ENCODE data around the gene PRKCH. TPM values are rescaled to one million over a fixed set of nuclear protein-coding genes. Genes with fewer than 3 reads are reported as not detected.

The PRKCH gene
- total RNA-seq, 1 donor from 2014 or later, result 145 TPM

- peak overlapping the region; percentile 92 for H3K27ac Mint-ChIP-seq
- H3K9me3 Mint-ChIP-seq, result no peaks in the 10 kb centered on the region
- peak overlapping the region; percentile 53 for H3K4me3 Mint-ChIP-seq
- no peak for DNase-seq (ENCODE audit: low spot score)
- H3K4me1 Mint-ChIP-seq (ENCODE audit: low read depth), result peaks cover 96% of the 10 kb centered on the region
- intact Hi-C loops (cut with micrococcal nuclease), result loop anchor here (1.0 to 10.0 kb wide), 10 partner anchors 8 to 467 kb away; partner anchors contain the start of genes SLC38A6 and TRMT5
- no peaks in the 10 kb centered on the region for H3K27me3 Mint-ChIP-seq (ENCODE audit: insufficient read depth)
- H3K36me3 Mint-ChIP-seq (ENCODE audit: low read depth), result peaks cover 65% of the 10 kb centered on the region
These were observed 130.6 kb downstream of the PRKCH start for GRCh38 chr14:61451891-61452400.

GRCh38 chr14:61452452-61452851 is 131.1 kb downstream of the PRKCH start:
- Mint-ChIP-seq H3K4me1 (ENCODE audit: low read depth) (peaks cover 96% of the 10 kb centered on the region), H3K36me3 (ENCODE audit: low read depth) (peaks cover 66% of the 10 kb centered on the region), H3K4me3 (peak overlapping the region; percentile 53), H3K27ac (peak overlapping the region; percentile 92), H3K27me3 (ENCODE audit: insufficient read depth) (no peaks in the 10 kb centered on the region), H3K9me3 (no peaks in the 10 kb centered on the region)
- peak; percentile 72 for DNase-seq (ENCODE audit: low spot score)
- intact Hi-C loops (cut with micrococcal nuclease), result loop anchor here (1.0 to 10.0 kb wide), 10 partner anchors 8 to 468 kb away; partner anchors contain the start of genes SLC38A6 and TRMT5

- peaks cover 90% of the 10 kb centered on the region for H3K4me1 Mint-ChIP-seq (ENCODE audit: low read depth)
- no peaks in the 10 kb centered on the region for H3K27me3 Mint-ChIP-seq (ENCODE audit: insufficient read depth)
- H3K36me3 Mint-ChIP-seq (ENCODE audit: low read depth), result peaks cover 67% of the 10 kb centered on the region
- H3K27ac Mint-ChIP-seq, result peak overlapping the region; percentile 92
- intact Hi-C loops (cut with micrococcal nuclease), result loop anchor here (2.0 to 10.0 kb wide), 2 partner anchors 32 to 468 kb away; partner anchors contain the start of genes SLC38A6 and TRMT5
- no peaks in the 10 kb centered on the region for H3K9me3 Mint-ChIP-seq
- no peak for DNase-seq (ENCODE audit: low spot score)
- H3K4me3 Mint-ChIP-seq, result peak overlapping the region; percentile 73
These were observed 131.9 kb downstream of the PRKCH start for GRCh38 chr14:61453103-61453767.

- no peak for DNase-seq (ENCODE audit: low spot score)
- Mint-ChIP-seq H3K27me3 (ENCODE audit: insufficient read depth) (no peaks in the 10 kb centered on the region), H3K9me3 (no peaks in the 10 kb centered on the region), H3K4me3 (peak overlapping the region; percentile 24), H3K36me3 (ENCODE audit: low read depth) (peaks cover 73% of the 10 kb centered on the region), H3K4me1 (ENCODE audit: low read depth) (peaks cover 81% of the 10 kb centered on the region), H3K27ac (peak overlapping the region; percentile 92)
- intact Hi-C loops (cut with micrococcal nuclease), result loop anchor here (10.0 kb wide), 1 partner anchor 470 kb away; the partner anchor contains the start of genes SLC38A6 and TRMT5
These were observed 133.2 kb downstream of the PRKCH start for GRCh38 chr14:61454545-61454944.

DNA sequence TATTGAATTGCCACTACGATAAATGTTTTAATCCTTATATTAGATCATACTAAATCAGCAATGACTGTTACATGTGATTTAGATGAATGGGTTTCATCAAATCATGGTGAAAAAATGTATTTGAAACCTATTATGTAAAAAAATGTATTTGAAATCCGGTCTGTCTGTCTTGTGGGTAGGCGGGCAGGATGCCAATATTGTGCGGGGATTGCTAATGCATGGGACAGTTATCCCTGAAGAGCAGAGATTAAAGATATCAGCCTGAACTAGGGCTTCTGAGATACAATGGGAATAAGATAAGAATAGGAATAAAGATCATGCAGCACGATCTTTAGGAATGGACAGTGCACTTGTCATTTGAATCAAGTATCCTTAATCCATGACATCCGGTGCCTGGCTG is 134.0 kb downstream of the PRKCH start:
- no peak for DNase-seq (ENCODE audit: low spot score)
- peak overlapping the region; percentile 53 for H3K27ac Mint-ChIP-seq
- peaks cover 73% of the 10 kb centered on the region for H3K4me1 Mint-ChIP-seq (ENCODE audit: low read depth)
- no peaks in the 10 kb centered on the region for H3K27me3 Mint-ChIP-seq (ENCODE audit: insufficient read depth)
- intact Hi-C loops (cut with micrococcal nuclease), result loop anchor here (5.0 to 10.0 kb wide), 2 partner anchors 471 to 1822 kb away; partner anchors contain the start of genes SLC38A6 and TRMT5
- H3K4me3 Mint-ChIP-seq, result peak overlapping the region; percentile 27
- peaks cover 4% of the 10 kb centered on the region for H3K9me3 Mint-ChIP-seq
- peaks cover 68% of the 10 kb centered on the region for H3K36me3 Mint-ChIP-seq (ENCODE audit: low read depth)

GRCh38 chr14:61456720-61457119 is 135.3 kb downstream of the PRKCH start:
- H3K4me1 Mint-ChIP-seq (ENCODE audit: low read depth), result peaks cover 71% of the 10 kb centered on the region
- no peaks in the 10 kb centered on the region for H3K27me3 Mint-ChIP-seq (ENCODE audit: insufficient read depth)
- peak; percentile 69 for DNase-seq (ENCODE audit: low spot score)
- peaks cover 4% of the 10 kb centered on the region for H3K9me3 Mint-ChIP-seq
- H3K4me3 Mint-ChIP-seq, result no peak overlapping the region
- H3K27ac Mint-ChIP-seq, result peak overlapping the region; percentile 71
- peaks cover 63% of the 10 kb centered on the region for H3K36me3 Mint-ChIP-seq (ENCODE audit: low read depth)
- intact Hi-C loops (cut with micrococcal nuclease), result loop anchor here (1.0 to 10.0 kb wide), 4 partner anchors 159 to 1821 kb away; partner anchors contain the start of genes SLC38A6 and TRMT5

DNA sequence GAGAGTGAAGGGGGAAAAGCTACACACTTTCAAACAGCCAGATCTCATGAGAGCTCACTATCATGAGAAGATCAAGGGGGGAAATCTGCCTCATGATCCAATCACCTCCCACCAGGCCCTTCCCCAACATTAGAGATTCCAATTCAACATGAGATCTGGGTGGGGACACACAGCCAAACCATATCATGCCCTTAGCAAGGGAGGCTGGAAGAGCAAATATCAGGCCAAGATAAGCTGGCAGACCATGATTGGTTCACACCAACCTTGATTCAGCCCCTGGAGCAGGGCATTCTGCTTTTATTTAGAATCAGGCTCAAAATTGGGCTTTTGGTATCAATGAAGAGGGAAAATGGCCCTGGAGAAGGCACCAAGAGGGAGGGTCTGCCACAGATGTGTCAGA is 137.4 kb downstream of the PRKCH start:
- intact Hi-C loops (cut with micrococcal nuclease), result loop anchor here (5.0 to 10.0 kb wide), 2 partner anchors 474 to 1819 kb away; partner anchors contain the start of genes SLC38A6 and TRMT5
- peak overlapping the region; percentile 66 for H3K27ac Mint-ChIP-seq

DNA sequence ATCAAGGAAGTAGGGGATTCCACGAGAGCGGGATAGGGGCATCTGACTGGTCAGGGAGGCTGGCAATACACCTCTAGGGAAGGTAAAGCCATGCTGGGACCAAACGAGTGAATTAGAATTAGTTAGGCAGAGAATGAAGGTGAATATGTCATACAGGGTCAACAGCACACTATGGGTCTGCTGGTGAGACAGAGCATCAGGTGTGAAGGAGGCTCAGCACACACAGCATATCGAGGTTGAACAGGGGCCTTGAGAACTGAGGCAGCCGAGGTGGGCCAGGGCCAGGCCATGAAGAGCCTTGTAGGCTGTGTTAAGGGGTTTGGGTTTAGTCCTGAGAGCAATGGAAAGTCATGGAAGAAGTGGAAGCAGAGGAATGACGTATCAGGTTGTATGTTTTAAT is 137.8 kb downstream of the PRKCH start:
- intact Hi-C loops (cut with micrococcal nuclease), result loop anchor here (5.0 to 10.0 kb wide), 2 partner anchors 474 to 1818 kb away; partner anchors contain the start of genes SLC38A6 and TRMT5
- Mint-ChIP-seq H3K4me3 (no peak overlapping the region), H3K27ac (peak overlapping the region; percentile 4), H3K27me3 (ENCODE audit: insufficient read depth) (no peaks in the 10 kb centered on the region), H3K9me3 (peaks cover 5% of the 10 kb centered on the region), H3K36me3 (ENCODE audit: low read depth) (peaks cover 63% of the 10 kb centered on the region), H3K4me1 (ENCODE audit: low read depth) (peaks cover 60% of the 10 kb centered on the region)
- no peak for DNase-seq (ENCODE audit: low spot score)

More for the DNA sequence above, 137.4 kb downstream of the PRKCH start:
- peaks cover 64% of the 10 kb centered on the region for H3K4me1 Mint-ChIP-seq (ENCODE audit: low read depth)
- no peak for DNase-seq (ENCODE audit: low spot score)
- peaks cover 4% of the 10 kb centered on the region for H3K9me3 Mint-ChIP-seq
- H3K4me3 Mint-ChIP-seq, result no peak overlapping the region
- H3K27me3 Mint-ChIP-seq (ENCODE audit: insufficient read depth), result no peaks in the 10 kb centered on the region
- H3K36me3 Mint-ChIP-seq (ENCODE audit: low read depth), result peaks cover 59% of the 10 kb centered on the region

GRCh38 chr14:61460063-61460462 is 138.7 kb downstream of the PRKCH start:
- Mint-ChIP-seq H3K27ac (peak overlapping the region; percentile 54), H3K4me3 (no peak overlapping the region), H3K4me1 (ENCODE audit: low read depth) (peaks cover 56% of the 10 kb centered on the region), H3K36me3 (ENCODE audit: low read depth) (peaks cover 67% of the 10 kb centered on the region), H3K9me3 (peaks cover 10% of the 10 kb centered on the region), H3K27me3 (ENCODE audit: insufficient read depth) (no peaks in the 10 kb centered on the region)
- DNase-seq (ENCODE audit: low spot score), result no peak
- intact Hi-C loops (cut with micrococcal nuclease), result loop anchor here (2.0 kb wide), 1 partner anchor 667 kb away; no protein-coding TSS in a partner anchor

- H3K27me3 Mint-ChIP-seq (ENCODE audit: insufficient read depth), result no peaks in the 10 kb centered on the region
- H3K9me3 Mint-ChIP-seq, result peaks cover 10% of the 10 kb centered on the region
- DNase-seq (ENCODE audit: low spot score), result no peak
- no peak overlapping the region for H3K4me3 Mint-ChIP-seq
- intact Hi-C loops (cut with micrococcal nuclease), result loop anchor here (1.0 to 2.0 kb wide), 4 partner anchors 11 to 666 kb away; no protein-coding TSS in a partner anchor
- H3K27ac Mint-ChIP-seq, result peak overlapping the region; percentile 86
- peaks cover 66% of the 10 kb centered on the region for H3K36me3 Mint-ChIP-seq (ENCODE audit: low read depth)
- peaks cover 56% of the 10 kb centered on the region for H3K4me1 Mint-ChIP-seq (ENCODE audit: low read depth)
These were observed 139.6 kb downstream of the PRKCH start for GRCh38 chr14:61460718-61461611.

DNA sequence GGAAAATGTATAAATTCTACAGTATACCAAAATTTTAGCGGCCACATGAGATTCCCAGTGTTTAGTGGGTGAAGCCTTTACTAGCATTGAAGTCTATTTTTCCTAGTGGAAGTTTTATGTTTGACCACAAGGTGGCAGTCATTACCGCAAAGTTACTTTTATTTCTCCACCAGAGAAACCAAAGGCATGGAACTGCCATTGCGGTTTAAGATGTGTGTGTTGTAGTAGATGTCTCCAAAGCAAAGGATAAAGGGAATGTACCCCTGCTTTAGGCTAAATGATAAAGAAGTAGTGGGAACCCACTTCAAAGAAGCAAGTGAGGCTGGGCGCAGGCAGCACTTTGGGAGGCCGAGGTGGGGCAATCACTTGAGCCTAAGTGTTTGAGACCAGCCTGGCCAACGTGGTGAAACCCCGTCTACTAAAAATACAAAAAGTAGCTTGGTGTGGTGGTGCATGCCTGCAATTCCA is 140.5 kb downstream of the PRKCH start:
- Mint-ChIP-seq H3K27me3 (ENCODE audit: insufficient read depth) (no peaks in the 10 kb centered on the region), H3K27ac (peak overlapping the region; percentile 65), H3K36me3 (ENCODE audit: low read depth) (peaks cover 64% of the 10 kb centered on the region), H3K4me1 (ENCODE audit: low read depth) (peaks cover 51% of the 10 kb centered on the region), H3K9me3 (peaks cover 10% of the 10 kb centered on the region), H3K4me3 (peak overlapping the region; percentile 15)
- DNase-seq (ENCODE audit: low spot score), result no peak
- intact Hi-C loops (cut with micrococcal nuclease), result loop anchor here (1.0 to 2.0 kb wide), 4 partner anchors 10 to 665 kb away; no protein-coding TSS in a partner anchor

DNA sequence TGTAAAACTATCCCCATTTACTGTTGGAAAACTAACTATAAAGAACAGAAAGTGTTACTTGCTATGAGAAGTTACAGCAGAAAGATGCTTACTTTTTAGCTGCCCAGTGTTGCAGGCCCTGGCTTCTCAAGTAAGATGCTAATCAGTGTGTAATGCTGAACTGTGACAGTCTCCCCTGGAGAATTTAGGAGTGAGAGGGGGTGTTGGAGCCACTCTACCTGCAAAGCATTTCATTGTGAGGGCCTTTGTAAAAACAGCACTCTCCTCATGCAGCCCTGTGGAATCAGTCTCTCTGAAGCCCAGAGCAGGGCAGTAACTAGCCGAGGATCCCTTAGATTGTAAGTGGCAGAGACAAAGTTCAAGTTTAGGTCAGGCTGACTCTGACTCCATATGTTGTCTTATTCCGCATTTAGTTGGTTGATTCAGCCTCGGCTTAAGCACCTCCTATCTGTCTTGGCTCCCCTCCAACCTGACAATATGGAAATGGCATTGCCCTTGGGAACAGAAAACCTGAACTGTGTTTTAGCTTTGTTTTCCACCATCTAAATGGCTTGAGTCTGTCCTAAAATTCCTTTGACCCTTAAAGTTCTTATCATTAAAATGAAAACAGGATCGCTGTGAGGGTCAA is 141.3 kb downstream of the PRKCH start:
- no peaks in the 10 kb centered on the region for H3K27me3 Mint-ChIP-seq (ENCODE audit: insufficient read depth)
- intact Hi-C loops (cut with micrococcal nuclease), result no loop called here
- peaks cover 10% of the 10 kb centered on the region for H3K9me3 Mint-ChIP-seq
- no peak for DNase-seq (ENCODE audit: low spot score)
- peak overlapping the region; percentile 15 for H3K27ac Mint-ChIP-seq
- H3K4me1 Mint-ChIP-seq (ENCODE audit: low read depth), result peaks cover 49% of the 10 kb centered on the region
- H3K36me3 Mint-ChIP-seq (ENCODE audit: low read depth), result peaks cover 59% of the 10 kb centered on the region
- no peak overlapping the region for H3K4me3 Mint-ChIP-seq
